Putamen (tissue), 1 donor: Measurements from ENCODE around the gene ATP1A4.

ENCODE experiments used
- DNase-seq: peaks from one replicate; pipeline ENCODE4 v3.0.0-alpha.2; 2016; ENCODE audit warnings: low spot score

The ATP1A4 gene

GRCh38 chr1:160144921-160145320 lies 6.5 kb upstream of the ATP1A4 start:
- no peak for DNase-seq

DNA sequence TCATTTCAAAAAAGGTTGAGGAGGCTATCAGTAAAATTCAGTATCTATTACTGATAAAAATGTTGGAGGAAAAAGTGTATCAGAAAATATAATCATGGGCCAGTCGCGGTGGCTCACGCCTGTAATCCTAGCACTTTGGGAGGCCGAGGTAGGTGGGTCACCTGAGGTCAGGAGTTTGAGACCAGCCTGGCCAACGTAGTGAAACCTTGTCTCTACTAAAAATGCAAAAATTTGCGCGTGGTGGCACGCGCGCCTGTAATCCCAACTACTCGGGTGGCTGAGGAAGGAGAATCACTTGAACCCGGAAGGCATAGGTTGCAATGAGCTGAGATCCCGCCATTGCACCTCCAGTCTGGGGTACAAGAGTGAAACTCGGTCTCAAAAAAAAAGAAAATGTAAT lies 5.3 kb upstream of the ATP1A4 start:
- no peak for DNase-seq

GRCh38 chr1:160148121-160148520 lies 3.3 kb upstream of the ATP1A4 start:
- DNase-seq = no peak

- no peak for DNase-seq
Observed at GRCh38 chr1:160149233-160149632, 2.2 kb upstream of the ATP1A4 start.

DNA sequence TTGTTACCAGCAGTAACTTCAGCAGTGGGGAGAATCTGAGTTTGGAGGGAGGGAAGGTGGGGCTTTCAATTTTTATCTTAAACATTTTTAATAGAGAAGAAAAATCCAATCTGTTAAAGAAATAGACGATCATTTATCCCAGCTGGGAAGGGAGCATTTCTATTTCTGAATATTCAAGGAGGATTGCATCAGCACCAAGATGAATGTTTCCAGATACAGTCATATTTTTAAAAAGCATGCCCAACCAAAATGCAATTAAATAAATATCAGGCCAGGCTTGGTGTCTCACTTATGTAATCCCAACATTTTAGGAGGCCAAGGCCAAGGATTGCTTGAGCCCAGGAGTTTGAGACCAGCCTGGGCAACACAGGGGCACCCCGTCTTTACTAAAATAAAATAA lies 1.7 kb upstream of the ATP1A4 start:
- no peak for DNase-seq

- no peak for DNase-seq
Observed at GRCh38 chr1:160154790-160155189, 3.4 kb downstream of the ATP1A4 start.

DNA sequence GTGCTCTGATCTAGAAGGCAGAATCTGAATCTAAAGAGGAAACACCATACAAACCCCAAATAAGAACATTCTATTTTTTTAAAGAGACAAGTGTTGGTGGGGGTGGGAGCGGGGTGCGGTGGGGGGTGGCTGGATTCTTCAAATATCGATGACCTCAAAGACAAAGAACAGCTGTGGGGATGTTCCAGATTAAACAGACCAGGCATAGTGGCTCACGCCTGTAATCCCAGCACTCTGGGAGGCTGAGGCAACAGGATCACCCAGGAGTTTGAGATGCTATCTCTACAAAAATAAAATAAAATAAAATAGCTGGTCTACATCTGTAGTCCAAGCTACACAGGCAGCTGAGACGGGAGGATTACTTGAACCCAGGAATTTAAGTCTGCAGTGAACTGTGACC lies 5.0 kb downstream of the ATP1A4 start:
- DNase-seq = no peak

GRCh38 chr1:160157174-160157573 lies 5.8 kb downstream of the ATP1A4 start:
- no peak for DNase-seq

GRCh38 chr1:160158031-160158430 lies 6.6 kb downstream of the ATP1A4 start:
- DNase-seq = no peak

GRCh38 chr1:160158534-160158933 lies 7.1 kb downstream of the ATP1A4 start:
- no peak for DNase-seq

GRCh38 chr1:160159846-160160245 lies 8.4 kb downstream of the ATP1A4 start:
- no peak for DNase-seq

DNA sequence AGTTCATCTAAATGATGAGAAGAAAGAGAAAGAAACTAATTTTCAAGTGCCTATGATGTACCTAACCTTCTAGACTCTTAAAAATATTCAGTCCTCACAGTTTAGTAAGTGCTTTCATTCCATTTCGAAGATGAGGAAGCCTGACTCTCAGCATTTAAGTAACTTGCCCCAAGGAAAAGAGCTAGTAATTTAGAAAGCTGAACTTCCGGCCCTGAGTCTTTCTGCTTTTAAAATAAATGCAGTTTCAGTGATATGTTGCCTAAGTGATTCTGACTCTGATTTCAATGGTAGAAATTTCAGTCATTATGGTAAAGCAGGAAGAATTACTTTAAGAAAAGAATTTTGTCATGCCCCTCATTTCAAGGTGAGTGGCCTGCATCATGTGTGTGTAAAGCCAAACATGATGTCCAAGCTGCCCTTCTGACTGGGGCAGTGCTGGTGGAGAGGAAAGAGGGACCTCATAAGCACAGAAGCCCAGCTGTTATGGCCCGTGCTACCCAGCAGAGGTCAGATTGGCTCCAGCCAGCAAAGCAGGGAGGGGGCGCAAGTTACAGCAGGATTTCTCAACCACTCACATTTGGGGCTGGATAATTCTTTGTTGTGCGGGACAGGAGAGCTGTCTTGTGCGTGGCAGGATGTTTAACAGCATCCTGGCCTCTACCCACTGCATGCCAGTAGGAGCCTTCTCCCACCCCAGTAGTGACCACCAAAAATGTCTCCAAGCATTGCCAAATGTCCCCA lies 10.7 kb downstream of the ATP1A4 start:
- DNase-seq = no peak

DNA sequence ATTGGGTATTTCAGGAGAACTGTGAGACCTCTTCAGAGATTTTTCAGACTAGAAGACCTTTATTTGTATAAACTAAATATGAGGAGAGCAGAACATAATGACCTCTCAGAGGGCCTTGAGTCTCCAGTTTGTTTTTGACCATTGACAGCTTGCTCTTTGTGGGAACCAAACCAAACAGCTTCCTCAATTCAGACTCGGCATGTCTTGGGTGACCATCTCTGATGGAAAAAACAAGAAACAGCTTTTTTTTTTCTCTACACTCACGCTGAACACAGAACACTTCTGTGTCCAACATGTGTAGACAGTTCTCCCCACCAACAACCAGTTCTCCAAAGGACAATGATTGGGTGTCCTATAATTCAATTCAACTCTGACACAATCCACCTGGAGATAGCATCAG lies 11.5 kb downstream of the ATP1A4 start:
- DNase-seq = no peak

DNA sequence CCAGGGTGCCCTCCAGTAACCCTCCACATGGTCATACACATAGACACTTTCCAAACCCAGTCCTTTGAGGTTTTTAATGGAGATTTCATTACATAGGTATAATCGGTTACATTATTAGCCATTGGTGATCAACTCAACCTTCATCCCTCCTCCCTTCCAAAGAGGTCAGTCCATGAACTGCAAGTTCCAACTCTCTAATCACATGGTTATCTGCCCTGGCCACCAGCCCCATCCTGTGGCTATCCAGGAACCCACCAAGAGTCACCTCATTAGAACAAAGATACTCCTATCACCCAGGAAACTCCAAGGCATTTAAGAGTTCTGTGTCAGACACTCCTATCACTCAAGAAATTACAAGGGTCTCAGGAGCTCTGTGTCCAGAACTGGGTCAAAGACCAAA lies 12.2 kb downstream of the ATP1A4 start:
- no peak for DNase-seq

DNA sequence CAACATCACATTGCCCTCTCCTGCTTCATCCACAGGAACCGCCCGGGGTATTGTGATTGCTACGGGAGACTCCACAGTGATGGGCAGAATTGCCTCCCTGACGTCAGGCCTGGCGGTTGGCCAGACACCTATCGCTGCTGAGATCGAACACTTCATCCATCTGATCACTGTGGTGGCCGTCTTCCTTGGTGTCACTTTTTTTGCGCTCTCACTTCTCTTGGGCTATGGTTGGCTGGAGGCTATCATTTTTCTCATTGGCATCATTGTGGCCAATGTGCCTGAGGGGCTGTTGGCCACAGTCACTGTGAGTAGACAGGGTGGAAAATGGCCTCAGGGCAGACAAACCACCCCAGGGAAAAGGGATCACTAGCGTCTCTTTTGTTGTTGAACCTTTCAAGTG lies 12.7 kb downstream of the ATP1A4 start:
- no peak for DNase-seq

DNA sequence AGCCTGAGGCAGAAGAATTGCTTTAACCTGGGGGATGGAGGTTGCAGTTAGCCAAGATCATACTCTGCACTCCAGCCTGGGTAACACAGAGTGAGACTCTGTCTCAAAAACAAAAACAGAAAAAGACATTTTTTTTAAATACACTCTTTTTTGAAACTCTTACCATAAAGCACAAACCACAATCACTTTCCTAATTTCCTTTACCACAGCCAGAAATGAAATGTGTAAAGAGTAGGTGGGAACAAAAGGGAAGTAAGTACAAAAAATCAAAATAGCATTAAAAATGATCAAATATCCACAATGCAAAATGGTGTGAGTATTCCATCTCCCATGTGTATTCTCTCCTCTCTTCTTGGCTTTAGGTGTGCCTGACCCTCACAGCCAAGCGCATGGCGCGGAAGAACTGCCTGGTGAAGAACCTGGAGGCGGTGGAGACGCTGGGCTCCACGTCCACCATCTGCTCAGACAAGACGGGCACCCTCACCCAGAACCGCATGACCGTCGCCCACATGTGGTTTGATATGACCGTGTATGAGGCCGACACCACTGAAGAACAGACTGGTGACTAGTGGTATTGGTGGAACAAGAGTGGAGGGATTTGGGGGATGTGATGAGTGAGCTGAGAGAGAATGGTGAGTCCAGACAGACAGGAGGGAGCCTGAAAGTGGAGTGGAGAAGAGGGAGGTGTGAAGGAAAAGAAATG lies 14.9 kb downstream of the ATP1A4 start:
- DNase-seq = no peak

GRCh38 chr1:160167056-160167455 lies 15.7 kb downstream of the ATP1A4 start:
- DNase-seq = no peak

DNA sequence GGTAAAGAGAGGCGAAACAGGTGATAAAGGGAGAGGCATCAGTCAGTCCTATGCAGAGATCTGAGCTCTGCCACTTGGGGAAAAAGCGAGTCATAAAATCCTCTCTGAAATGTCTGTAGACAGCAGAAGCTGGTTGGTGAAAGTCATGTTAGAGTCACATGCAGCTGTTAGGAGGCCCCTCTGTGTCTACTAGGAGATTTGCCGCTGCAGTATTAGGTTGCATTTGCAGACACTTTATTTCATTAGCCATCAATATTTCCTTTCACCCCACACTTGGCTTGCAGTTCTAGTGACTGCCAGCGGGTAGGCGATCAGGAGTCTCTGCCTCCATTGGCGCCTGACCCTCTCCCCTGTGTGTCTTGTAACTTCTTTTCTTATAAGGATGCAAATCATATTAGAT lies 16.2 kb downstream of the ATP1A4 start:
- no peak for DNase-seq

- no peak for DNase-seq
Observed at GRCh38 chr1:160168016-160168415, 16.6 kb downstream of the ATP1A4 start.

DNA sequence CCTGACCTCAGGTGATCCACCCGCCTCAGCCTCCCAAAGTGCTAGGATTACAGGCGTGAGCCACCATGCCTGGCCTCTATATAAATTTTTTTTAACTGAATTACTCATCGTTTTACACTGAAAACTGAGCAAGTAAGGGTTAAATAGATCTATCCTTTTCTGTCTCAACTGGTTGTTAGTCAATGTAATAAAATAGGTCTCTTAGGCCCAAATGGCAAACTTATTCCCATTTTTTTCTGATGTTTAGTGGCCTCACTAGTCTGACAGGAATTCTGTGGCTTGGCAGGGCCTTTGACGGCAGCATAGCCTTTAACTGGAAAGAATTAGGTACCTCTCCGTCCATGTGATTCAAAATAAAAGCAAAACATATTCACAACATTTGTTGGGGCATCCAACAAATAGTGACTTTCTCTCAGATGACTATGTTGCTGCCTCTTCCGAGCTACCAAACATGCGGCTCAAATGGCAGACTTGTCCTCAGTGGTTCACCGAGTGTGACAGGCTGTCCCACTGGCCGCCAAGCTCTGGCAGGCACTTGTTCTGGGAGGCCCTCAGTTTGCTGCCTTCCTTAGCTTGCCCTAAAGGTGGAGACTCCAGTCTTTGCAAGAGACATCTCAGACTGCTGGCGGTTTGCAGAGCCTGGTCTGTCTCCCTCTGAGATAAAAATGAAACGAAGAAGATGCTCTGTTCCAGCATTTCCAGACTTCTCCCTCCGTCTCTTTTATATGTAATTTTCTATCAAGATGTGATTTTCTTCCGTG lies 17.4 kb downstream of the ATP1A4 start:
- DNase-seq = no peak

DNA sequence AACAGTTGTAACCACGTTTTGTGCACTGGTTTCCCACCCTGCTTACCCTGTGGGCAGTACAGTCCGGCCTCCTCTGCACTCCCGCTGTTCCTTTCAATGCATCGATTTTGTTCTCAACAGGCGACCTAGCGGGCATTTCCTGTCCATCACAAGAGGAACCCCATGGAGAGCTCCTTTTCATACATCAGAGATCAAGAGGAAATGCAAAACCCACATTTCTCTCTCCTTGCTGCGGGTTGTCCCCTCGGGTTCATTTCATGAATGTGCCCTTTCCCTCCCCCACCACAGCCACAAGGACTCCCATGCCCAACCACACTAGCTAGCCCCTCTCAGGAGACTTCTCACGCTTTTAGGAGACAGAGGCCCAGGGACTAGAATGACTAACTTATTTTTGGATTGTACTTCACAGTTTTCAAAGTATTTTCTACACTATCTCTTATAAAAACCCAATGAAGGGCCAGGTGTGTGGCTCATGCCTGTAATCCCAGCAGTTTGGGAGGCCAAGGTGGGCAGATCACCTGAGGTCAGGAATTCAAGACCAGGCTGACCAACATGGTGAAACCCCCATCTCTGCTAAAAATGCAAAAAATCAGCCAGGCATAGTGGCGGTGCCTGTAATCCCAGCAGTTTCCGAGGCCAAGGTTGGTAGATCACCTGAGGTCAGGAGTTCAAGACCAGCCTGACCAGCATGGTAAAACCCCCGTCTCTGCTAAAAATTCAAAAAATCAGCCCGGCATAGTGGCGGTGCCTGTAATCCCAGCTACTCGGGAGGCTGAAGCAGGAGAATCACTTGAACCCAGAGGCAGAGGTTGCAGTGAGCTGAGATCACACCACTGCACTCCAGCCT lies 18.4 kb downstream of the ATP1A4 start:
- no peak for DNase-seq

DNA sequence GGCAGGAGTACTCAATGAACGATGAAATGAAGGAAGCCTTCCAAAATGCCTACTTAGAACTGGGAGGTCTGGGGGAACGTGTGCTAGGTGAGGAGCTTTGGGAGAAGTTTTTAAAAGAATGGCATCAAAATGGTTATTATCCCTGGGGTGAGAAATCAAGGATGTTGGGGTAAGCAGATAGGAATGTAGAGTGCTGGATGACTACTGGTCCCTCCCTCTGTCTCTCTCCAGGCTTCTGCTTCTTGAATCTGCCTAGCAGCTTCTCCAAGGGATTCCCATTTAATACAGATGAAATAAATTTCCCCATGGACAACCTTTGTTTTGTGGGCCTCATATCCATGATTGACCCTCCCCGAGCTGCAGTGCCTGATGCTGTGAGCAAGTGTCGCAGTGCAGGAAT lies 20.0 kb downstream of the ATP1A4 start:
- no peak for DNase-seq
